B cell (primary cell): ENCODE data around the gene ATXN1.

Source experiments
- EZH2 ChIP-seq: IDR thresholded peaks from 2 replicates; pipeline ENCODE4 v1.6.1; 2012; ENCODE audit warnings: borderline replicate concordance, low read depth, mild to moderate bottlenecking, moderate library complexity, low read length; ENCODE audit not compliant: insufficient read depth, poor library complexity, severe bottlenecking
- TF ChIP-seq, protein P1 (sequence below): fragments of 200-600 bp; IDR thresholded peaks from one replicate; pipeline ENCODE4 v1.8.0; 2022; ENCODE audit warnings: antibody characterized with exemption, mild to moderate bottlenecking

DNA sequence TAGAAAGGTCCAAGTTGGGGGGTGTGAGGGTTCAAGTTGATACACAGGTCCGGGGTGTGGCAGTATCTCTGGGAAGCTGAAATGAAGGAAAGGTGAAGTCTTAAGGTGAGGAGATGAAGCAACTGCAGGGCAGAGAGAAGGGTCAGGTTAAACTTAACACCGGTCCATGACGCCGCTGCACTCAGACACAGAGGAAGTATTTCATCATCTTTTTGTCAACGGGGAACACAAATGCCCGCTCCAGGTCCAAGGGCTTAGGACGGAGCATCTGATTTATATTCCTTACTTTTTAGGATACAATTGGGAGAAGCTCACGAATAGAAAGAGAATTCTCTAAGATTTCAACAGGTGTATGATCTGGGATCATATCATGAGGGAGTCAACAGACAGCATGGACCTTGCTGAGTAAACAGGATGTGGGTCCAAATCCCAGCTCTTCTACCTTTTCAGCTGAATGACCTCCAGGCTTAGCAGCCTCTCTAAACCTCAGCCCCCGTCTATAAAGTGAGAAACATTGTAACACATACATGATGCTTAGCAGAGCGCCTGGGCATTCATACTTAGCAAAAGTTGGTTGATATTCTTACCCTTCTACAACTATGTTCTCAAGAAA, 197.5 kb downstream of the ATXN1 start:
- no peak for TF ChIP-seq EZH2
- TF ChIP-seq, protein P1, sequence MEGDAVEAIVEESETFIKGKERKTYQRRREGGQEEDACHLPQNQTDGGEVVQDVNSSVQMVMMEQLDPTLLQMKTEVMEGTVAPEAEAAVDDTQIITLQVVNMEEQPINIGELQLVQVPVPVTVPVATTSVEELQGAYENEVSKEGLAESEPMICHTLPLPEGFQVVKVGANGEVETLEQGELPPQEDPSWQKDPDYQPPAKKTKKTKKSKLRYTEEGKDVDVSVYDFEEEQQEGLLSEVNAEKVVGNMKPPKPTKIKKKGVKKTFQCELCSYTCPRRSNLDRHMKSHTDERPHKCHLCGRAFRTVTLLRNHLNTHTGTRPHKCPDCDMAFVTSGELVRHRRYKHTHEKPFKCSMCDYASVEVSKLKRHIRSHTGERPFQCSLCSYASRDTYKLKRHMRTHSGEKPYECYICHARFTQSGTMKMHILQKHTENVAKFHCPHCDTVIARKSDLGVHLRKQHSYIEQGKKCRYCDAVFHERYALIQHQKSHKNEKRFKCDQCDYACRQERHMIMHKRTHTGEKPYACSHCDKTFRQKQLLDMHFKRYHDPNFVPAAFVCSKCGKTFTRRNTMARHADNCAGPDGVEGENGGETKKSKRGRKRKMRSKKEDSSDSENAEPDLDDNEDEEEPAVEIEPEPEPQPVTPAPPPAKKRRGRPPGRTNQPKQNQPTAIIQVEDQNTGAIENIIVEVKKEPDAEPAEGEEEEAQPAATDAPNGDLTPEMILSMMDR: no peak
